ENCODE measurements around the gene TYRO3.
"Not testable (repeated sequence)": the region's sequence is repeated elsewhere in the genome, so short reads cannot be mapped to it uniquely, and the experiment has no call there.

The TYRO3 gene

DNA sequence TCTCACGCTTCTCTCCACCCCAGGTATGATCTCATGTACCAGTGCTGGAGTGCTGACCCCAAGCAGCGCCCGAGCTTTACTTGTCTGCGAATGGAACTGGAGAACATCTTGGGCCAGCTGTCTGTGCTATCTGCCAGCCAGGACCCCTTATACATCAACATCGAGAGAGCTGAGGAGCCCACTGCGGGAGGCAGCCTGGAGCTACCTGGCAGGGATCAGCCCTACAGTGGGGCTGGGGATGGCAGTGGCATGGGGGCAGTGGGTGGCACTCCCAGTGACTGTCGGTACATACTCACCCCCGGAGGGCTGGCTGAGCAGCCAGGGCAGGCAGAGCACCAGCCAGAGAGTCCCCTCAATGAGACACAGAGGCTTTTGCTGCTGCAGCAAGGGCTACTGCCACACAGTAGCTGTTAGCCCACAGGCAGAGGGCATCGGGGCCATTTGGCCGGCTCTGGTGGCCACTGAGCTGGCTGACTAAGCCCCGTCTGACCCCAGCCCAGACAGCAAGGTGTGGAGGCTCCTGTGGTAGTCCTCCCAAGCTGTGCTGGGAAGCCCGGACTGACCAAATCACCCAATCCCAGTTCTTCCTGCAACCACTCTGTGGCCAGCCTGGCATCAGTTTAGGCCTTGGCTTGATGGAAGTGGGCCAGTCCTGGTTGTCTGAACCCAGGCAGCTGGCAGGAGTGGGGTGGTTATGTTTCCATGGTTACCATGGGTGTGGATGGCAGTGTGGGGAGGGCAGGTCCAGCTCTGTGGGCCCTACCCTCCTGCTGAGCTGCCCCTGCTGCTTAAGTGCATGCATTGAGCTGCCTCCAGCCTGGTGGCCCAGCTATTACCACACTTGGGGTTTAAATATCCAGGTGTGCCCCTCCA lies 19.1 kb downstream of the TYRO3 start:
- DNase-seq = no peak

- DNase-seq = no peak
These were observed 19.8 kb downstream of the TYRO3 start for GRCh38 chr15:41578736-41579383.

DNA sequence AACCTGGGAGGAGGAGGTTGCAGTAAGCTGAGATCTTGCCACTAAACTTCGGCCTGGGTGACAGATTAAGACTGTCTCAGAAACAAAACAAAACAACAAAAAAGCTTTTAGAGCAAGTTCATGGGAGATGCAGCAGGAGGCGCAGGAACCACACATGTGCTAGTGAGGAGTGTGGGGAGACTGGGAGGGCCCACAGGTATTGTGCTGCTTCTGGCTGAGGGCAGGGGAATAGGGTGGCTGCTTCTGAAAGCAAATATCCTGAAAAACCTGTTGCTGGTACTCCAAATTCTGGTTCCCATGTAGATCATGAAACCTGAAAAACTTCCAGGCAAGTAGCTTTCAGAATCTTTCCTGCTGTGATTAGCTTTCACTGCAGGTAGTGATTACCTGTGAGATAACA lies 22.1 kb downstream of the TYRO3 start:
- no peak for DNase-seq

DNA sequence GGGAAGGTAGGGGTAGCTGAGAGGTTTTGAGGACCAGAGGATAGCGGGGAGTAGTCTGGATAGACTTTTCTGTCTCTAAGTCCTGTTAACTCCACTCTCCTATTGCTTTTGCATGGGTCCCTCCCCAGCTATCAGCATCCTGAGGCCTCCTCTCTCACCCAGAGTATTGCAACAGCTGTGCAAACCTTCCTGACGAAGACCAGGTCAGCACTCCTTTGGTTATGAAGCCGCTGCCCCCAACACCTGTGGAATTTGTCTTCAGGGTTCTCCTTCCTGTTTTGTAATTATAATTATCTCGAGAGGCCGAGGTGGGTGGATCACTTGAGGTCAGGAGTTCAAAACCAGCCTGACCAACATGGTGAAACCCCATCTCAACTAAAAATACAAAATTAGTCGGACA lies 24.8 kb downstream of the TYRO3 start:
- DNase-seq = no peak

DNA sequence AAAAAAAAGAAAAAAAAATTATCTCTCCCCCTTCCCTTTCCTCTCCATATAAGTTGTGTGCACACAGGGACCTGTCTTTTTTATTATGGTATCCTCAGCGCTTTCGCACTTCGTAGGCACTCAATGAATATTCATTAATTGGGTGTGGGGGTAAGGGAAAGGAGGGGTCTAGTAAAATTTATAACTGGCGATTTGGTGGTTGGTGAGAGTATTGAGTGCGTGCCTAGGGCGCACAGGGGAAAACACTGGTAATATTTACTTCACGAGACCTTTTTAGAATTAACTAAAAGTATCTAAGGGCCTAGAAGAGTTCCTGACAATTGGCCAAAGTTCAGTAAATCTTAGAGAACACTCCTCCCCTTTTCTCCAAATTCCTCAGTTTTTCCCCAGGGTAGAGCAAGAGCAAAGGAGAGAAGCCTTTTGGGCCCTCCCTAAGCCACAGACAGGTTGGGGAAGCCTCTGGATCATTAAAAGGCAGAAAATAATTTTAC lies 25.7 kb downstream of the TYRO3 start:
- no peak for DNase-seq

GRCh38 chr15:41585127-41586047 lies 26.4 kb downstream of the TYRO3 start:
- DNase-seq = no peak

DNA sequence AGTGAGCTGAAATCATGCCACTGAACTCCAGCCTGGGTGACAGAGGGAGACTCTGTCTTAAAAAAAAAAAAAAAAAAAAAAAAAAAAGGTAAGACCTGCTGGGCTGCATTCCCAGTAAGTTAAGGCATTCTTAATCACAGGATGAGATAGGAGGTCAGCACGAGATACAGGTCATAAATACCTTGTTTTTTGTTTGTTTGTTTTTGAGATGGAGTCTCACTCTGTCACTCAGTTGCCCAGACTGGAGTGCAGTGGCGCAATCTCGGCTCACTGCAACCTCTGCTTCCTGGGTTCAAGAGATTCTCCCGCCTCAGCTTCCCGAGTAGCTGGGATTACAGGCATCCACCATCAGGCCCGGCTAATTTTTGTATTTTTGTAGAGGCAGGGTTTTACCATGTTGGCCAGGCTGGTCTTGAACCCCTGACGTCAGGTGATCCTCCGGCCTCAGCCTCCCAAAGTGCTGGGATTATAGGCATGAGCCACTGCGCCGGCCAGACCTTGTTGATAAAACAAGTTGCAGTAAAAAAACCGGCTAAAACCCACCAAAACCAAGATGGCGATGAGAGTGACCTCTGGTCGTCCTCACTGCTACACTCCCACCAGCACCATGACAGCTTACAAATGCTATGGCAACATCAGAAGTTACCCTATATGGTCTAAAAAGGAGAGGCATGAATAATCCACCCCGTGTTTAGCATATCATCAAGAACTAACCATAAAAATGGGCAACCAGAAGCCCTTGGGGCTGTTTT lies 27.7 kb downstream of the TYRO3 start:
- DNase-seq = not testable (repeated sequence)

DNA sequence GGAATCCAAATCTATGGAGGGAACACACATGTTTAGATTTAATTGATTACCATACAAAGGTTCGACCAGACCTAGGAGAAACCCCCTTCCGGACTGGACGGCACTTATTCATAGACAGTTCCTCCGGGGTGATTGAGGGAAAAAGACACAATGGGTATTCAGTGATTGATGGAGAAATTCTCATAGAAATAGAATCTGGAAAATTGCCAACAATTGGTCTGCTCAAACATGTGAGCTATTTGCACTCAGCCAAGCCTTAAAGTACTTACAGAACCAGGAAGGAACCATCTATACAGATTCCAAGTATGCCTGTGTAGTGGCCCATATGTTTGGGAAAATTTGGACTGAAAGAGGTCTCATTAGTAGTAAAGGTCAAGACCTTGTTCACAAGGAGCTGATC lies 30.0 kb downstream of the TYRO3 start:
- not testable (repeated sequence) for DNase-seq

DNA sequence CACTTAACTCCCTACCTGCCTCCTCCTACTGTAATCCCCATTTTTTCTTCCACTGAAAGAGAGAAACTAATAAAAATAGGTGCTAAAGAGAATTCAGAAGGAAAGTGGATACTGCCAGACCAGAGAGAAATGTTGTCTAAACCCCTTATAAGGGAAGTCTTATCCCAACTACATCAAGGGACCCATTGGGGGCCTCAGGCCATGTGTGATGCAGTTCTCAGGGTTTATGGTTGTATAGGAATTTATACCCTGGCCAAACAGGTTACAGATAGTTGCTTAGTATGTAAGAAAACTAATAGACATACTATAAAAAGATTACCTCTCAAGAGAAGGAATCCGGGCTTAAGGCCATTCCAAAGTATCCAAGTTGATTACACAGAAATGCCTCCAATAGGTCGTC lies 30.6 kb downstream of the TYRO3 start:
- not testable (repeated sequence) for DNase-seq

DNA sequence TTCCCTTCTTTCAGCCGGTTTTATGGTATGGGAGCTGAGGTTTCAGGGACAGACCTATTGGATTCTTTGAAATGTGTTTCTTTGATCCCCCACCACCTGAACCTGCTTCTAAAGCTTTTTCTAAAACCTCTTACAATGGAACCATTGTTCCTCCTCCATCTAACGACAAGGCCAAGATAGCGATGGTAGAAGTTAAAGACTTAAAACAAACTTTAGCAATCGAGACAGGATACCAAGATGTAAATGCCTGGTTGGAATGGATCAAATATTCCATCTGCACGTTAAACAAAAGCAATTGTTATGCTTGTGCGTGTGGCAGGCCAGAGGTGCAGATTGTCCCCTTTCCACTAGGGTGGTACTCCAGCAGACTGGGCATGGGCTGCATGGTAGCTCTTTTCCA lies 32.2 kb downstream of the TYRO3 start:
- DNase-seq = not testable (repeated sequence)

- not testable (repeated sequence) for DNase-seq
These were observed 33.7 kb downstream of the TYRO3 start for GRCh38 chr15:41592718-41593117.

DNA sequence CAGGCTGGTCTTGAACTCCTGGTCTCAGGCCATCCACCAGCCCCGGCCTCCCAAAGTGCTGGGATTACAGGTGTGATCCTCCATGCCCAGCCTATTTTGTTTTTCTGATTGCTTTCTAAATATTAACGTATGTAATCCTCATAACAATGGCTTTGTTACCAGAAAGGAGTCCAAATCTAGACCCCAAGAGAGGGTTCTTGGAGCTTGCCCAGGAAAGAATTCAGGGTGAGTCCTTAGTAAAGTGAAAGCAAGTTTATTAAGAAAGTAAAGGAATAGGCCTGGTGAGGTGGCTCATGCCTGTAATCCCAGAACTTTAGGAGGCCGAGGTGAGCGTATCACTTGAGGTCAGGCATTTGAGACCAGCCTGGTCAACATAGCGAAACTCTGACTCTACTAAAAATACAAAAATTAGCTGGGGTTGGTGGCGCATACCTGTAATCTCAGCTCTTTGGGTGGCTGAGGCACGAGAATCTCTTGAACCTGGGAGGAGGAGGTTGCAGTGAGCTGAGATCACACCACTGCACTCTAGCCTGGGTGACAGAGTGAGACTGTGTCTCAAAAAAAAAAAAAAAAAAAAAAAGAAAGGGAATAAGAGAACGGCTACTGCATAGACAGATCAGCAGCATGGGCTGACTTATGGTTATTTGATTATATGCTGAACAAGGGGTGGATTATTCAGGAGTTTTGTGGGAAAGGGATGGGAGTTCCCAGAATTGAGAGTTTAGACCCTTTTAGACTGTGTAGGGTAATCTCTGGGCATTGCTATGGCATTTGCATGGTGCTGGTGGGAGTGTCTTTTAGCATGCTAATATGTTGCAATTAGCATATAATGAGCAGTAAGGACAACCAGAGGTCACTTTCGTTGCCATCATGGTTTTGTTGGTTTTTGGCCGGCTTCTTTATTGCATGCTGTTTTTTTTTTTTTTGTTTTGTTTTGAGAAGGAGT lies 36.1 kb downstream of the TYRO3 start:
- DNase-seq = no peak

- DNase-seq = no peak
These were observed 38.0 kb downstream of the TYRO3 start for GRCh38 chr15:41596972-41597371.

DNA sequence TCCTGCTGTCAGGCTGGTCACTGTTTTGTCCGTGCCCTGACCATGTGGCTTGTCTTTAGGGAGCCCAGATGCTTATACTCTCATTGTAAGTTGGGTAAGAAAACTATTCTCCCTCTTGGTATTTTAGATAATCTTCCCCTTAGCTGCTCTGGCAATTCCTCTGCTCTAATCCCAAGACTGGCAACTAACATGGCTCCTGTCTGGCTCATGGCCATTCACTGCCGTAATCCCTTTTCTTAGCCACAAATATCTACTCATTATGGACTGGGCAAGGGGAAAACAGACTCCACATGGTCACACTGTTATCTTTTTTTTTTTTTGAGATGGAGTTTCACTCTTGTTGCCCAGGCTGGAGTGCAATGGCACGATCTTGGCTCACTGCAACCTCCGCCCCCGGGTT lies 38.8 kb downstream of the TYRO3 start:
- DNase-seq = no peak

- DNase-seq = no peak
These were observed 40.0 kb downstream of the TYRO3 start for GRCh38 chr15:41599061-41599460.

DNA sequence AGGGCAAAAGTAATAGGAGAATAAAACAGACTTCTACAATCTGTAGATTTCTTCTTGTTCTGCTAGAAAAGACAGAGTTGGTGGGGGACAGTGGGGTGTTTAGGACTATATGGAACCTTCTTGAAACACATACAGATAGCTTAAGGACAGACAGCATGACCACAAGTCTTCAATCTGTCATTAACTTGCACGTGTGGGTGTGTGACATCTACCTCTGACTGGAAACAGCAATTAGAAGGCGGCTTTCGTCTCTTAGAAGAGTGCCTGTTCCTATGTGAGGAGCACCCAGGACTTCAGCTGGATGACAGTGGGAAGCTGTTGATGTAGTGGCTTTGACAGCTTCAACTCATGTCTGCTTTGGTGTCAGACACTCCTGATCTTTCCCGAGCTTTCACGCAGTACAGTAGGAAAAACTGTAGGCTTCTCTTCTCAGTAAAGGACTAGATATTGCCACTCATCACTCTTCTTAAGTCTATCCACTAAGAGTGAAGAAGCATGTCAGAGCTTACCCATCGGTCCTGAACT lies 44.5 kb downstream of the TYRO3 start:
- DNase-seq = no peak

- peak; percentile 26 for DNase-seq
These were observed 45.2 kb downstream of the TYRO3 start for GRCh38 chr15:41603941-41604911.

GRCh38 chr15:41605566-41605965 lies 46.6 kb downstream of the TYRO3 start:
- no peak for DNase-seq

DNA sequence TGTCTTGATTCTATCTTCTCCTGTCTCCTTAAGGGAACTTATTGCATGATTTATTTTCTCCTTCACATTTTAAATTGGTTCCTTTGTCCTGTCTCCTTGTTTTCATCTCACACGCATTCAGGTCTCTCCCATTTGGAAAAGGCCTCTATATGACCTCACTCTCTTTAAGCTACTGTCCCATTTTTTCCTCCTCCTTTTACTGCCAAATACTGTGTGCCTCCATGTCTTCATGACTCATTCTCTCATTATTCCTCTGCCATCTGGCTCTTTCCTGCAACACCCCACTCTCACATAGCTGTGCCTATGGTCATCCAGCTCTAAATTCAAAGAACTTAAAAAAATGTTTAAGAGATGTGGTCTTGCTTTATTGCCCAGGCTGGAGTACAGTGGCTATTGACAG lies 48.0 kb downstream of the TYRO3 start:
- no peak for DNase-seq

- DNase-seq = no peak
These were observed 50.1 kb downstream of the TYRO3 start for GRCh38 chr15:41609123-41609522.
